ENCODE results near the gene CERS2. TPM values are rescaled to one million over a fixed set of nuclear protein-coding genes. Genes with fewer than 3 reads are reported as not detected.
A peak's percentile ranks its signal among the peaks of the same experiment; 100 is the strongest.

CERS2 gene
- total and polyA plus RNA-seq, 10 of the 15 experiments (the other 5 are each of a cell fraction or from before 2014, with no cell fraction given), result 9.2 to 87.9 (median 50.8) TPM

DNA sequence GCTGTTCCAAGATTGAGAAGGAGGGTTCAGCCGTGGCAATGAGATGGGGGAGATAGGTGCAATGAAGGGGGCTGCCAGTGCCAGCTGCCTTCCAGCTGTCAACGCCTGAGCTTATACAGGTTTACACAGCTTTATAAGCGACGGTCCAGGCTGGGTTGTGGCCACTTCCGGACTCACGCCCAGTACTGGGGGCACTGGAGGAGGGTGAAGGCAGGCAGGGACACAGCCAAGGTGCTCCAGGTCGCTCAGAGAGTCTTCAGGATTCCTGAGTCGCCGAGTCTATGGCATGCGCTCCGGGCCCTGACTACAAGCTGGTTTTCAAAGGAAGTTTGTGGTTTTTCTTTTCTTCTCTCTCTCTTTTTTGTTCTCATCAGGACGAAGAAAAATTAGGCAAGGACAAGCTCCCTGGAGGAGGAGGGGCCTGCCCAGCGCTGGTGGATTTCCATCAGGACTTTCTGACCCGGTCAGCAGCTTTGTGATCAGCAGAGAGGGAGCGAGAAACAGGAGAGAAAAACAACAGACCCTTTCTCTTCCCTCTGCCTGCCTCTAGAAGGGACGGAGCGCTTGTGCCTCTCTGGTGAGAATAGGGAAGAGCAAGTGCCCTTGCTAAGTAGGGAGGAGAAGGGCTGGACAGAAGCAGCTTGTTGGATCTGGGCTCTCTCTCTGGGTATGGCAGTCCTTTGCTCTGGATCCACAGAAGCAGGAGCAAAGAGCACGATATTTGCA lies 31.9 kb upstream of the CERS2 start, which contains the start of gene MINDY1 (continued):
- TF ChIP-seq ASH2L (IDR thresholded peaks at IDR 0.05; ENCODE audit: borderline replicate concordance, low read depth) (no peak), IRF4 (IDR thresholded peaks at IDR 0.05; ENCODE audit: low read depth, low read length) (no peak), RB1 (IDR thresholded peaks at IDR 0.05; ENCODE audit: borderline replicate concordance) (peak; percentile 62), GATAD2B (conservative IDR thresholded peaks at IDR 0.05; ENCODE audit: low read depth) (no peak), ZZZ3 (IDR thresholded peaks at IDR 0.05; ENCODE audit: control insufficient read depth, insufficient read length, low read depth) (no peak), E2F8 (IDR thresholded peaks at IDR 0.05; ENCODE audit: low read depth, partially characterized antibody) (no peak), IKZF2 (IDR thresholded peaks at IDR 0.05) (peak; percentile 55 to 64), TCF12 (IDR thresholded peaks at IDR 0.05; ENCODE audit: low read depth, low read length) (0 out of 2 replicates have a peak, but pooled peaks have one; percentile 26), ZNF592 (IDR thresholded peaks at IDR 0.05) (no peak), POLR2AphosphoS5 (IDR thresholded peaks at IDR 0.05; ENCODE audit: low read length) (0 out of 2 replicates have a peak, but pooled peaks have one; percentile 50), NFXL1 (IDR thresholded peaks at IDR 0.05; ENCODE audit: borderline replicate concordance) (no peak), RAD21 (IDR thresholded peaks at IDR 0.05; ENCODE audit: insufficient read depth, low read depth, low read length) (peak; percentile 39; the same call in 1 of the 2 replicates), PML (IDR thresholded peaks at IDR 0.05; ENCODE audit: low read length) (no peak), POLR2A (IDR thresholded peaks at IDR 0.05; ENCODE audit: low read depth, low read length) (peak; percentile 60), CTCF (IDR thresholded peaks at IDR 0.05 in 2 of 3, conservative IDR thresholded peaks at IDR 0.05 in 1 of 3; ENCODE audit: control insufficient read depth in 2 of 3, extremely low read depth in 1 of 3, insufficient read depth in 1 of 3, low read depth in 3 of 3, low read length in 3 of 3) (peak; percentile 38 to 57 (median 43); a peak in 4 of 6 replicates)
- TF ChIP-seq, protein P1, sequence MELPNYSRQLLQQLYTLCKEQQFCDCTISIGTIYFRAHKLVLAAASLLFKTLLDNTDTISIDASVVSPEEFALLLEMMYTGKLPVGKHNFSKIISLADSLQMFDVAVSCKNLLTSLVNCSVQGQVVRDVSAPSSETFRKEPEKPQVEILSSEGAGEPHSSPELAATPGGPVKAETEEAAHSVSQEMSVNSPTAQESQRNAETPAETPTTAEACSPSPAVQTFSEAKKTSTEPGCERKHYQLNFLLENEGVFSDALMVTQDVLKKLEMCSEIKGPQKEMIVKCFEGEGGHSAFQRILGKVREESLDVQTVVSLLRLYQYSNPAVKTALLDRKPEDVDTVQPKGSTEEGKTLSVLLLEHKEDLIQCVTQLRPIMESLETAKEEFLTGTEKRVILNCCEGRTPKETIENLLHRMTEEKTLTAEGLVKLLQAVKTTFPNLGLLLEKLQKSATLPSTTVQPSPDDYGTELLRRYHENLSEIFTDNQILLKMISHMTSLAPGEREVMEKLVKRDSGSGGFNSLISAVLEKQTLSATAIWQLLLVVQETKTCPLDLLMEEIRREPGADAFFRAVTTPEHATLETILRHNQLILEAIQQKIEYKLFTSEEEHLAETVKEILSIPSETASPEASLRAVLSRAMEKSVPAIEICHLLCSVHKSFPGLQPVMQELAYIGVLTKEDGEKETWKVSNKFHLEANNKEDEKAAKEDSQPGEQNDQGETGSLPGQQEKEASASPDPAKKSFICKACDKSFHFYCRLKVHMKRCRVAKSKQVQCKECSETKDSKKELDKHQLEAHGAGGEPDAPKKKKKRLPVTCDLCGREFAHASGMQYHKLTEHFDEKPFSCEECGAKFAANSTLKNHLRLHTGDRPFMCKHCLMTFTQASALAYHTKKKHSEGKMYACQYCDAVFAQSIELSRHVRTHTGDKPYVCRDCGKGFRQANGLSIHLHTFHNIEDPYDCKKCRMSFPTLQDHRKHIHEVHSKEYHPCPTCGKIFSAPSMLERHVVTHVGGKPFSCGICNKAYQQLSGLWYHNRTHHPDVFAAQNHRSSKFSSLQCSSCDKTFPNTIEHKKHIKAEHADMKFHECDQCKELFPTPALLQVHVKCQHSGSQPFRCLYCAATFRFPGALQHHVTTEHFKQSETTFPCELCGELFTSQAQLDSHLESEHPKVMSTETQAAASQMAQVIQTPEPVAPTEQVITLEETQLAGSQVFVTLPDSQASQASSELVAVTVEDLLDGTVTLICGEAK (IDR thresholded peaks at IDR 0.05; ENCODE audit: borderline replicate concordance), result peak; percentile 24; the same call in 1 of the 2 replicates

Measured in GM12878 (cell line).